Measurements from ENCODE around the gene TC2N. TPM values are rescaled to one million over a fixed set of nuclear protein-coding genes. Genes with fewer than 3 reads are reported as not detected.
"Not testable (repeated sequence)": the region's sequence is repeated elsewhere in the genome, so short reads cannot be mapped to it uniquely, and the experiment has no call there.

TC2N gene
- polyA plus RNA-seq, 1 experiment, result 0.10 TPM

GRCh38 chr14:91806716-91807115, 60.6 kb downstream of the TC2N start:
- Histone ChIP-seq H3K27me3 (ENCODE audit: control insufficient read depth, insufficient read depth, low read length) (no peaks in the 10 kb centered on the region), H3K27ac (ENCODE audit: low read depth, low read length) (no peak overlapping the region), H3K4me3 (ENCODE audit: low read depth, low read length) (no peak overlapping the region), H3K9me3 (ENCODE audit: control insufficient read depth, insufficient read depth, low read length) (peaks cover 4% of the 10 kb centered on the region; the same call in 1 of the 2 replicates)
- CTCF ChIA-PET, result no interaction called here
- POLR2A ChIA-PET, result no interaction called here
- DNase-seq (ENCODE audit: low read depth, low spot score), result no peak
- TF ChIP-seq CTCF (IDR thresholded peaks at IDR 0.05; ENCODE audit: low read depth, low read length), result no peak

DNA sequence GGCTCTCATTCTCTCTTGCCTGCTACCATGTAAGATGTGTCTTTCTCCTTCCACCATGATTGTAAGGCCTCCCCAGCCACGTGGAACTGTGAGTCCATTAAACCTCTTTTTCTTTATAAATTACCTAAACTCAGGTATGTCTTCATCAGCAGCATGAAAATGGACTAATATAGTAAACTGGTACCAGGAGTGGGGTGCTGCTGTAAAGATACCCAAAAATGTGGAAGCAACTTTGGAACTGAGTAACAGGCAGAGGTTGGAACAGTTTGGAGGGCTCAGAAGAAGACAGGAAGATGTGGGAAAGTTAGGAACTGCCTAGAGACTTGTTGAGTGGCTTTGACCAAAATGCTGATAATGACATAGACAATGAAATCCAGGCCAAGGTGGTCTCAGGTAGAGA, 61.2 kb downstream of the TC2N start:
- not testable (repeated sequence) for H3K27ac ChIP-seq (ENCODE audit: low read depth, low read length)

GRCh38 chr14:91805659-91806058, 61.7 kb downstream of the TC2N start:
- POLR2A ChIA-PET, result no interaction called here
- Histone ChIP-seq H3K27me3 (ENCODE audit: control insufficient read depth, insufficient read depth, low read length) (no peaks in the 10 kb centered on the region), H3K27ac (ENCODE audit: low read depth, low read length) (no peak overlapping the region), H3K4me3 (ENCODE audit: low read depth, low read length) (no peak overlapping the region), H3K9me3 (ENCODE audit: control insufficient read depth, insufficient read depth, low read length) (peaks cover 4% of the 10 kb centered on the region; the same call in 1 of the 2 replicates)
- no peak for DNase-seq (ENCODE audit: low read depth, low spot score)
- TF ChIP-seq CTCF (IDR thresholded peaks at IDR 0.05; ENCODE audit: low read depth, low read length), result no peak
- CTCF ChIA-PET, result no interaction called here

More for the DNA sequence above, 61.2 kb downstream of the TC2N start:
- H3K27me3 ChIP-seq (ENCODE audit: control insufficient read depth, insufficient read depth, low read length); H3K9me3 ChIP-seq (ENCODE audit: control insufficient read depth, insufficient read depth, low read length); POLR2A ChIA-PET; H3K4me3 ChIP-seq (ENCODE audit: low read depth, low read length); DNase-seq (ENCODE audit: low read depth, low spot score); CTCF ChIA-PET: not testable (repeated sequence)

GRCh38 chr14:91801358-91801757, 66.0 kb downstream of the TC2N start:
- ChIA-PET POLR2A (no interaction called here), CTCF (interaction anchor here (0.9 kb wide), 1 partner anchor 9 kb away, joined by 3 read pairs; no protein-coding TSS in a partner anchor)
- no peak for TF ChIP-seq CTCF (IDR thresholded peaks at IDR 0.05; ENCODE audit: low read depth, low read length)
- DNase-seq (ENCODE audit: low read depth, low spot score), result no peak
- Histone ChIP-seq H3K27me3 (ENCODE audit: control insufficient read depth, insufficient read depth, low read length) (no peaks in the 10 kb centered on the region), H3K27ac (ENCODE audit: low read depth, low read length) (no peak overlapping the region), H3K9me3 (ENCODE audit: control insufficient read depth, insufficient read depth, low read length) (no peaks in the 10 kb centered on the region), H3K4me3 (ENCODE audit: low read depth, low read length) (no peak overlapping the region)

DNA sequence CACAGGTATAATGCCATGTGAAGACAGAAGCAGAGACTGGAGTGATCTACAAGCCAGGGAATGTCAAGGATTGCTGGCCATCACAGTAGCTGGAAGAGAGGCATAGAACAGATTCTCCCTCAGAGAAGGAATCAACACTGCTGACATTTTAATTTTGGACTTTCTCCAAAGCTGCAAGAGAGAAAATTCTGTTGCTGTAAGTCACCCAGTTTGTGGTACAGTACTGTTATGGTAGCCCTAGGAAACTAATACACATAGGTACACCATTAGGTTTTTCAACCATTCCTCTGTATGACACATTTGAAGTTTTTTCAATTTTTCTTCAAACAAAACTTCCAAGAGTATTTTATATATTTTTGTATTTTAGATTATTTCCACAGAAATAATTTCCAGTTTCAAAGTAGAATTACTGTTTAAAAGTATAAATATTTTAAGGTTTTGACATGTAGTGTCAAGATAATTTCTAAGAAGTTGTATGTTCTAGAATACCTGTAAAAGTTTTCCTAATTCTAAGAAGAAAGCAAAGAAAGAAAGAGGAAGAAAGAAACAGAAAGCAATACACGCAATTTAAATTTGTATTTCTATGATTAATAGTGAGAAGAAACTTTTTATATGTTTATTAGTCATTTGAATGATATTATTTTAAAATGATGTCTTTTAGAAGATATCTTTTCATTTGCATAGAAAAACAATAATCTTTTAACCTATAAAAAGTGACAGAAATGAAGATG, 70.6 kb downstream of the TC2N start:
- no peak for TF ChIP-seq CTCF (IDR thresholded peaks at IDR 0.05; ENCODE audit: low read depth, low read length)
- Histone ChIP-seq H3K4me3 (ENCODE audit: low read depth, low read length) (no peak overlapping the region), H3K9me3 (ENCODE audit: control insufficient read depth, insufficient read depth, low read length) (no peaks in the 10 kb centered on the region), H3K27me3 (ENCODE audit: control insufficient read depth, insufficient read depth, low read length) (no peaks in the 10 kb centered on the region), H3K27ac (ENCODE audit: low read depth, low read length) (no peak overlapping the region)
- ChIA-PET POLR2A (no interaction called here), CTCF (interaction anchor here (0.6 kb wide), 1 partner anchor 673 kb away, joined by 6 read pairs; no protein-coding TSS in a partner anchor)
- no peak for DNase-seq (ENCODE audit: low read depth, low spot score)

Data from AG04450 (cell line).